H9 (cell line): Measurements from ENCODE around the gene COL8A1. TPM values are rescaled to one million over a fixed set of nuclear protein-coding genes. Genes with fewer than 3 reads are reported as not detected.

Experiments used
- DNase-seq: peaks from one replicate; pipeline ENCODE4 v3.0.0-alpha.2; 2017
- H2AFZ ChIP-seq: one replicate; pipeline ENCODE4 v1.6.1; 2013; ENCODE audit warnings: mild to moderate bottlenecking, low read length, control low read depth, moderate library complexity
- H2AK5ac ChIP-seq: 2 replicates; pipeline ENCODE4 v1.6.1; 2013; ENCODE audit warnings: low read length, control low read depth, mixed read lengths; ENCODE audit not compliant: insufficient read length
- H2BK120ac ChIP-seq: one replicate; pipeline ENCODE4 v1.6.1; 2013; ENCODE audit warnings: low read depth, mild to moderate bottlenecking, low read length, control low read depth, inconsistent platforms; ENCODE audit not compliant: poor library complexity, severe bottlenecking
- H2BK12ac ChIP-seq: 2 replicates; pipeline ENCODE4 v1.6.1; 2013; ENCODE audit warnings: low read length, control low read depth, mixed read lengths, low read depth; ENCODE audit not compliant: insufficient read length
- H2BK15ac ChIP-seq: 2 replicates; pipeline ENCODE4 v1.6.1; 2013; ENCODE audit warnings: low read depth, low read length, control low read depth
- H2BK20ac ChIP-seq: one replicate; pipeline ENCODE4 v1.6.1; 2013; ENCODE audit warnings: low read depth, mild to moderate bottlenecking, low read length, control low read depth, inconsistent platforms; ENCODE audit not compliant: poor library complexity, severe bottlenecking
- H2BK5ac ChIP-seq: 2 replicates; pipeline ENCODE4 v1.6.1; 2013; ENCODE audit warnings: low read length, control low read depth, mixed read lengths; ENCODE audit not compliant: insufficient read length
- H3K14ac ChIP-seq: 2 replicates; pipeline ENCODE4 v1.6.1; 2013; ENCODE audit warnings: low read length, control low read depth; ENCODE audit not compliant: insufficient read depth
- H3K18ac ChIP-seq: 2 replicates; pipeline ENCODE4 v1.6.1; 2013; ENCODE audit warnings: low read depth, mild to moderate bottlenecking, mixed read lengths, low read length, control low read depth; ENCODE audit not compliant: insufficient read length
- H3K23ac ChIP-seq: 2 replicates; pipeline ENCODE4 v1.6.1; 2013; ENCODE audit warnings: low read length, control low read depth, mixed read lengths, low read depth; ENCODE audit not compliant: insufficient read length
- H3K23me2 ChIP-seq: 2 replicates; pipeline ENCODE4 v1.6.1; 2013; ENCODE audit warnings: low read depth, mild to moderate bottlenecking, mixed read lengths, low read length, control low read depth; ENCODE audit not compliant: insufficient read length, poor library complexity, severe bottlenecking
- H3K27ac ChIP-seq: 2 replicates; pipeline ENCODE4 v1.5.1; 2013; ENCODE audit warnings: low read length, control low read depth, mixed read lengths, low read depth; ENCODE audit not compliant: insufficient read length
- H3K27me3 ChIP-seq: 2 replicates; pipeline ENCODE4 v1.6.1; 2013; ENCODE audit warnings: low read length, control low read depth, inconsistent platforms; ENCODE audit not compliant: insufficient read depth
- H3K4ac ChIP-seq: 2 replicates; pipeline ENCODE4 v1.6.1; 2013; ENCODE audit warnings: low read depth, mild to moderate bottlenecking, control low read depth, inconsistent platforms, low read length, moderate library complexity
- H3K4me1 ChIP-seq: 2 replicates; pipeline ENCODE4 v1.6.1; 2013; ENCODE audit warnings: low read length, control low read depth, inconsistent platforms; ENCODE audit not compliant: insufficient read depth
- H3K4me2 ChIP-seq: 2 replicates; pipeline ENCODE4 v1.6.1; 2013; ENCODE audit warnings: low read length, control low read depth, mixed read lengths; ENCODE audit not compliant: insufficient read length, insufficient read depth
- H3K56ac ChIP-seq: 2 replicates; pipeline ENCODE4 v1.6.1; 2013; ENCODE audit warnings: low read depth, mild to moderate bottlenecking, mixed read lengths, low read length, control low read depth; ENCODE audit not compliant: insufficient read length
- H3K79me1 ChIP-seq: 2 replicates; pipeline ENCODE4 v1.6.1; 2013; ENCODE audit warnings: low read depth, mild to moderate bottlenecking, moderate library complexity, low read length, control low read depth, inconsistent platforms; ENCODE audit not compliant: insufficient read depth, poor library complexity, severe bottlenecking
- H3K79me2 ChIP-seq: 2 replicates; pipeline ENCODE4 v1.6.1; 2013; ENCODE audit warnings: low read length, control low read depth, inconsistent platforms; ENCODE audit not compliant: insufficient read depth
- H3K9ac ChIP-seq: 2 replicates; pipeline ENCODE4 v1.6.1; 2013; ENCODE audit warnings: low read length, control low read depth, mixed read lengths; ENCODE audit not compliant: insufficient read length; ENCODE audit errors: extremely low read depth
- H3K9me3 ChIP-seq: one replicate; pipeline ENCODE4 v1.6.1; 2013; ENCODE audit warnings: low read depth, low read length, inconsistent platforms; ENCODE audit not compliant: control insufficient read depth
- H3T11ph ChIP-seq: one replicate; pipeline ENCODE4 v1.6.1; 2013; ENCODE audit warnings: mild to moderate bottlenecking, low read length, control low read depth, inconsistent platforms
- H4K20me1 ChIP-seq: one replicate; pipeline ENCODE4 v1.6.1; 2013; ENCODE audit not compliant: control insufficient read depth, insufficient read length, insufficient read depth
- H4K5ac ChIP-seq: 2 replicates; pipeline ENCODE4 v1.6.1; 2013; ENCODE audit warnings: low read depth, mild to moderate bottlenecking, mixed read lengths, low read length, control low read depth; ENCODE audit not compliant: insufficient read length
- H4K8ac ChIP-seq: replicated peaks from 2 replicates; pipeline ENCODE4 v1.6.1; 2013; ENCODE audit warnings: low read length, control low read depth, mixed read lengths, low read depth; ENCODE audit not compliant: insufficient read length
- H4K91ac ChIP-seq: 2 replicates; pipeline ENCODE4 v1.6.1; 2013; ENCODE audit warnings: low read depth, mild to moderate bottlenecking, moderate library complexity, mixed read lengths, low read length, control low read depth; ENCODE audit not compliant: insufficient read length
- H3K27ac Mint-ChIP-seq, 3 experiments: 2 replicates in 2 of 3; 3 replicates in 1 of 3; pipeline ENCODE4 v1.8.0; 2020 to 2021; ENCODE audit warnings: mixed read lengths in 3 of 3, mild to moderate bottlenecking in 1 of 3, moderate library complexity in 1 of 3
- H3K27me3 Mint-ChIP-seq: 2 replicates; pipeline ENCODE4 v1.8.0; 2021; ENCODE audit warnings: low read depth, mild to moderate bottlenecking, moderate library complexity, mixed read lengths
- H3K36me3 Mint-ChIP-seq, 3 experiments: 2 replicates in 2 of 3; 3 replicates in 1 of 3; pipeline ENCODE4 v1.8.0; 2020 to 2021; ENCODE audit warnings: low read depth in 3 of 3, mixed read lengths in 3 of 3; ENCODE audit not compliant: insufficient read depth in 1 of 3
- H3K4me1 Mint-ChIP-seq, 2 experiments: 2 replicates each; pipeline ENCODE4 v1.8.0; 2020; ENCODE audit warnings: mixed read lengths in 2 of 2
- H3K4me3 Mint-ChIP-seq, 2 experiments: 2 replicates in 1 of 2; 3 replicates in 1 of 2; pipeline ENCODE4 v1.8.0; 2020 to 2021; ENCODE audit warnings: mild to moderate bottlenecking in 2 of 2, mixed read lengths in 2 of 2, moderate library complexity in 1 of 2
- H3K9me3 Mint-ChIP-seq, 2 experiments: 2 replicates in 1 of 2; 3 replicates in 1 of 2; pipeline ENCODE4 v1.8.0; 2020; ENCODE audit warnings: mild to moderate bottlenecking in 2 of 2, mixed read lengths in 2 of 2, moderate library complexity in 1 of 2
- WGBS: extraction: QIAGEN DNeasy Blood & Tissue Kit; methylation state at CpG from one replicate; pipeline ENCODE4 v1.1.7; 2013; ENCODE audit warnings: missing lambda C conversion rate, low lambda C conversion rate, mixed read lengths; ENCODE audit not compliant: insufficient read length; ENCODE audit errors: extremely low coverage; 5-methylcytosine and 5-hydroxymethylcytosine counted together
- total RNA-seq: library from RNA; stranded (reverse); gene quantifications from 2 replicates; pipeline ENCODE4 v1.2.1, GENCODE V29; 2021
- TF ChIP-seq, protein P1 (sequence below): fragments of 200-600 bp; sonication (generic); conservative IDR thresholded peaks from 3 replicates; pipeline ENCODE4 v1.8.0; 2021; ENCODE audit warnings: antibody characterized with exemption, mild to moderate bottlenecking

COL8A1 gene
- total RNA-seq, 1 experiment from 2014 or later: 0.17 TPM

DNA sequence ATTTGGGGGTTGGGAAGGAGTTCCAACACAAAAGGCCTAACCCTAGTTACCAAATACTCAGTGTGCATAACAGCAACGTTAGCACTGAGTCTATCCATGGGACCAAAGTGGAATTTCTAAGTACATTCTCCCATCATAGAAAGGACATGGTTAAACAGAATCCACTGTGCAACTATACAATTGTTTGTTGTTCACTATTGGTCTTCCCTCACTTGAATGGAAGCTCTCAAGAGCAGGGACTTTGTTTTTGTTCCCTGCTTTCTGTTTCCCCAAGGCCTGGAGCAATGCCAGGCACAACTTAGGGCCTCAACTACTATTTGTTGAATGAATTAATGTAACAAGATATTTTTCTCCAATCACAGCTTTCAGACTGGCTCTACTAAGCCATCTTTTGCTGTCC lies 25.6 kb downstream of the COL8A1 start:
- H3K27me3 ChIP-seq: no peaks in the 10 kb centered on the region
- Mint-ChIP-seq H3K4me1 (peaks cover 8 to 16% of the 10 kb centered on the region in 2 experiments; a peak in 3 of 4 replicates), H3K27ac (no peak overlapping the region), H3K4me3 (no peak overlapping the region), H3K27me3 (no peaks in the 10 kb centered on the region), H3K9me3 (peaks cover 0 to 7% of the 10 kb centered on the region in 2 experiments; a peak in 3 of 5 replicates), H3K36me3 (peaks cover 0 to 5% (median 0%) of the 10 kb centered on the region in 3 experiments; a peak in 2 of 7 replicates)
- H3K23me2 ChIP-seq: no peaks in the 10 kb centered on the region
- TF ChIP-seq, protein P1, sequence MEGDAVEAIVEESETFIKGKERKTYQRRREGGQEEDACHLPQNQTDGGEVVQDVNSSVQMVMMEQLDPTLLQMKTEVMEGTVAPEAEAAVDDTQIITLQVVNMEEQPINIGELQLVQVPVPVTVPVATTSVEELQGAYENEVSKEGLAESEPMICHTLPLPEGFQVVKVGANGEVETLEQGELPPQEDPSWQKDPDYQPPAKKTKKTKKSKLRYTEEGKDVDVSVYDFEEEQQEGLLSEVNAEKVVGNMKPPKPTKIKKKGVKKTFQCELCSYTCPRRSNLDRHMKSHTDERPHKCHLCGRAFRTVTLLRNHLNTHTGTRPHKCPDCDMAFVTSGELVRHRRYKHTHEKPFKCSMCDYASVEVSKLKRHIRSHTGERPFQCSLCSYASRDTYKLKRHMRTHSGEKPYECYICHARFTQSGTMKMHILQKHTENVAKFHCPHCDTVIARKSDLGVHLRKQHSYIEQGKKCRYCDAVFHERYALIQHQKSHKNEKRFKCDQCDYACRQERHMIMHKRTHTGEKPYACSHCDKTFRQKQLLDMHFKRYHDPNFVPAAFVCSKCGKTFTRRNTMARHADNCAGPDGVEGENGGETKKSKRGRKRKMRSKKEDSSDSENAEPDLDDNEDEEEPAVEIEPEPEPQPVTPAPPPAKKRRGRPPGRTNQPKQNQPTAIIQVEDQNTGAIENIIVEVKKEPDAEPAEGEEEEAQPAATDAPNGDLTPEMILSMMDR: no peak
- H3K27ac ChIP-seq: peak overlapping the region; percentile 5
- DNase-seq: no peak
- no peak overlapping the region for H3K14ac ChIP-seq
- H3K9ac ChIP-seq: no peak overlapping the region
- no peak overlapping the region for H2BK20ac ChIP-seq
- no CpG with 5 or more reads among the region's 1 CpG for WGBS
- no peak overlapping the region for H3K23ac ChIP-seq
- H4K91ac ChIP-seq: no peak overlapping the region
- no peaks in the 10 kb centered on the region for H3K9me3 ChIP-seq
- no peak overlapping the region for H3K4me2 ChIP-seq
- no peak overlapping the region for H4K5ac ChIP-seq
- no peak overlapping the region for H2BK120ac ChIP-seq
- no peaks in the 10 kb centered on the region for H3K79me1 ChIP-seq
- H3K4ac ChIP-seq: no peak overlapping the region
- H2BK5ac ChIP-seq: no peak overlapping the region
- no peak overlapping the region for H3T11ph ChIP-seq
- no peak overlapping the region for H2AFZ ChIP-seq
- H3K18ac ChIP-seq: no peak overlapping the region
- H2BK15ac ChIP-seq: no peak overlapping the region
- no peak overlapping the region for H4K8ac ChIP-seq
- H3K4me1 ChIP-seq: peaks cover 4% of the 10 kb centered on the region
- H3K79me2 ChIP-seq: no peaks in the 10 kb centered on the region
- H4K20me1 ChIP-seq: no peaks in the 10 kb centered on the region
- peak overlapping the region; percentile 67 for H2BK12ac ChIP-seq
- H2AK5ac ChIP-seq: no peak overlapping the region
- no peak overlapping the region for H3K56ac ChIP-seq
